LNCaP clone FGC (cell line): ENCODE measurements around the gene SLC15A3.
A peak's percentile ranks its signal among the peaks of the same experiment; 100 is the strongest.
"Not testable (repeated sequence)": the region's sequence is repeated elsewhere in the genome, so short reads cannot be mapped to it uniquely, and the experiment has no call there.

Source experiments
- DNase-seq: peaks from one replicate; pipeline ENCODE4 v3.0.0-alpha.2; 2011; ENCODE audit warnings: low read depth
- H3K4me3 ChIP-seq: 2 replicates; pipeline ENCODE4 v1.5.1; 2011; ENCODE audit warnings: mild to moderate bottlenecking, low read depth, low read length, control low read depth
- CTCF ChIP-seq: IDR thresholded peaks from 2 replicates; pipeline ENCODE4 v1.5.1; 2012; ENCODE audit warnings: mild to moderate bottlenecking; ENCODE audit not compliant: control insufficient read depth, insufficient read depth; ENCODE audit errors: extremely low read depth

The SLC15A3 gene

GRCh38 chr11:60910711-60911380 lies 41.1 kb downstream of the SLC15A3 start:
- no peak overlapping the region for H3K4me3 ChIP-seq
- DNase-seq, result no peak
- TF ChIP-seq CTCF, result no peak

GRCh38 chr11:60910281-60910687 lies 41.7 kb downstream of the SLC15A3 start:
- no peak for DNase-seq
- H3K4me3 ChIP-seq, result no peak overlapping the region
- no peak for TF ChIP-seq CTCF

GRCh38 chr11:60909680-60910280 lies 42.2 kb downstream of the SLC15A3 start:
- not testable (repeated sequence) for DNase-seq, H3K4me3 ChIP-seq

GRCh38 chr11:60908803-60909202 lies 43.2 kb downstream of the SLC15A3 start:
- no peak for TF ChIP-seq CTCF
- DNase-seq, result no peak
- no peak overlapping the region for H3K4me3 ChIP-seq

- no peak for TF ChIP-seq CTCF
Observed at GRCh38 chr11:60906132-60906972, 45.6 kb downstream of the SLC15A3 start, which contains the start of gene PRPF19. PRPF19 (minus strand) TSS chr11:60906585; CDS start chr11:60906382, 203 bp downstream.

GRCh38 chr11:60905551-60906113 lies 46.3 kb downstream of the SLC15A3 start:
- TF ChIP-seq CTCF, result no peak
- peak; percentile 81 for DNase-seq
- peak overlapping the region; percentile 71 for H3K4me3 ChIP-seq

More at GRCh38 chr11:60906132-60906972, 45.6 kb downstream of the SLC15A3 start, which contains the start of gene PRPF19:
- peak within 1 kb of the TSS; percentile 71 for H3K4me3 ChIP-seq
- DNase-seq, result peak; percentile 82

- no peak for TF ChIP-seq CTCF
- peak overlapping the region; percentile 71 for H3K4me3 ChIP-seq
- no peak for DNase-seq
Observed at GRCh38 chr11:60905047-60905446, 46.9 kb downstream of the SLC15A3 start.
